Fibroblast of skin of right quadriceps (primary cell): ENCODE data around the gene GNA12.
A peak's percentile ranks its signal among the peaks of the same experiment; 100 is the strongest.
"Not testable (repeated sequence)": the region's sequence is repeated elsewhere in the genome, so short reads cannot be mapped to it uniquely, and the experiment has no call there.

Experiments used
- DNase-seq: peaks from one replicate; pipeline ENCODE4 v3.0.0-alpha.2; 2013

GNA12 gene

DNA sequence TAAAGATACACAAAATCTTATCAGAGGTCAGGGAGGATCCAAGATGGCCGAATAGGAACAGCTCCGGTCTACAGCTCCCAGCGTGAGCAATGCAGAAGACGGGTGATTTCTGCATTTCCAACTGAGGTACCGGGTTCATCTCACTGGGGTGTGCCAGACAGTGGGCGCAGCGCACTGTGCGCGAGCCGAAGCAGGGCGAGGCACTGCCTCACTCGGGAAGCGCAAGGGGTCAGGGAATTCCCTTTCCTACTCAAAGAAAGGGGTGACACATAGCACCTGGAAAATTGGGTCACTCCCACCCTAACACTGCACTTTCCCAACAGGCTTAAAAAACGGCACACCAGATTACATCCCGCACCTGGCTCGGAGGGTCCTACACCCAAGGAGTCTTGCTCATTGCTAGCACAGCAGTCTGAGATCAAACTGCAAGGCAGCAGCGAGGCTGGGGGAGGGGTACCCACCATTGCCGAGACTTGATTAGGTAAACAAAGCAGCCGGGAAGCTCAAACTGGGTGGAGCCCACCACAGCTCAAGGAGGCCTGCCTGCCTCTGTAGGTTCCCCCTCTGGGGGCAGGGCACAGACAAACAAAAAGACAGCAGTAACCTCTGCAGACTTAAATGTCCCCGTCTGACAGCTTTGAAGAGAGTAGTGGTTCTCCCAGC is 100.5 kb downstream of the GNA12 start:
- not testable (repeated sequence) for DNase-seq

DNA sequence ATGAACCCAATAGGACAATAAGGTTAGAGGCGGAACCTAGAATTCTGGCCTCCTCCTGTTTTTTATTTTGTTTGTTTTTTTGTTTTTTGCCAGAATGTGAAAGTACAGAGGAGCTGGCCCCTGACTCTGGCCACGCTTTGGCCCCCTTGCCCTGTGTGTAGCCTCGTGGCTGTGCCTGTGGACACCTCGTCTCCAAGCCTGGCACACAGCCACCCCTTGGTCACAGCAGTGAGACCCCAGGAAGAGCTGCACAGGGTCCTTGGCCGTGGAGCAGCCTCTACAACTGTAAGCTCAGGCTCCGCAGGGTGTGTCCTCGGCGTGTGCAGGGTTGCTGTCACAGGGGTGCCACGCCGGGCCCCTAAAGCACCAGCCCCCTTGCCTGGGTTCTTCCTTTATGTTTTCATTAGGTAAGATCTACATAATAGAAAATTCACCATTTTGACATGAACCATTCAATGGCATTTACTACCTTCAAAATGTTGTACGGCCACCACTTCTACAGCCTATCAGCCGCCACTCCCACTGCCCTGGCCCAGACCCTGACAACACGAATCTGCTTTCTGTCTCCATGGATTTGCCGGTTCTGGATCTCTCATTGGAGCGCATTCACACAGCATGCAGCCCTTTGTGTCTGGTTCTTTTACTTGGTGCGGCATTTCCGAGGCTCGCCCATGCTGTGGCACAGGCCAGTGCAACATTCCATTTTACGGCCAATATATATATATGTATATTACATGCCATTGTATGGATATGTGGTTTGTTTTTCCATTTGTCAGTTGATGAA is 105.2 kb downstream of the GNA12 start:
- no peak for DNase-seq

- DNase-seq: no peak
Observed at GRCh38 chr7:2737771-2738540, 106.2 kb downstream of the GNA12 start.

GRCh38 chr7:2737005-2737743 is 106.9 kb downstream of the GNA12 start:
- DNase-seq: not testable (repeated sequence)

DNA sequence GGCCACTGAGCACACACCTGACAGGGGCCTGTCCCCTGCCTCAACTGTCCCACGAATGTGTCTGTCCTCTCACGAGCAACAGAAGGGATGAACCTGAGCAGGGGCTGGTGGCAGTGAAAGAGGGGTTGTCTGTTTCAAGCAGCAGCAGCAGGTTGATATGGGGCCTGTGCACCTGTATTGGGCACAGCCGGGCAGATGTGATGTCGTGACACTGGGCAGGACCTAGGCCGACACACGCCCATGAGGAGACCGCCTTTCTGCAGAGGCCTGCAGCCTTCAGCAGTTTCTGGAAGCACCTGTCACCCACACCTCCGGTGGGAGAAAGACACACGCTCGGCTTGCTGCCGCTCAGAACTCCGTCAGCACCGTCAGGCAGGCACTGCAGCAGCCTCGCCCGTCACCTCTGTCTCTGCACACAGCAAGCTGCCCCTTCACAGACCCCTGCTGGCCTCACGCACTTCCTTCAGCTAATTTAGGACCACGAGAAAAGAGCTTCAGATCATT is 107.6 kb downstream of the GNA12 start:
- DNase-seq: no peak

GRCh38 chr7:2735744-2736143 is 108.4 kb downstream of the GNA12 start:
- no peak for DNase-seq

- peak; percentile 31 for DNase-seq
Observed at GRCh38 chr7:2734751-2735571, 109.1 kb downstream of the GNA12 start.

DNA sequence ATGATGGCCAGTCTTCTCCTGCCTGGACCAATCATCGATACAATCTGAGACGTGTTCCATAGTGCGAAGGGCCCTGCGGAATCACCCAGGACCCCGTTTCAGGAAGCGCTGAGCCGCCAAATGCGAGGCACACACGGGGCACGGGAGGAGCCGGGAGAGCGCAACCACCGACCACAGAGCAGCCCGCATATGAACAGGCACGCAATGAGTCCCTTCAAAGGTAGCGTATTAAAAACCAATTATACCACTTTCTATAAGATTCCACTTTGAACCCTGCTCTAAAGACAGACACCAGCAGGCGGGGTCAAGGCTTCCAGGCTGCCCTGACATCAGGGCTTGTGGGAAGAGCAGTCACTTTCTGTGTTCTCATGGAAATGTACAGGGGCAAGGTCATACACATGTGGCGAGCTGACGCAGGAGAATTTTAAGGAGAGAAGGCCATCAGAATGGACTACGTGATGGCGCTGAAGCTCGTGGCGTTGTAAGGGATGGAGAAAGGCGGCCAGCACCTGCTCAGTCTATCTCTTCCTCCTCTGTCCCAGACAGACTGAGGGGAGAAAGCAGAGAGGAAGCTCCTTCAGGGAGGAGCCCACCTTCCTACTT is 109.9 kb downstream of the GNA12 start:
- no peak for DNase-seq

GRCh38 chr7:2732959-2733584 is 111.0 kb downstream of the GNA12 start:
- no peak for DNase-seq

DNA sequence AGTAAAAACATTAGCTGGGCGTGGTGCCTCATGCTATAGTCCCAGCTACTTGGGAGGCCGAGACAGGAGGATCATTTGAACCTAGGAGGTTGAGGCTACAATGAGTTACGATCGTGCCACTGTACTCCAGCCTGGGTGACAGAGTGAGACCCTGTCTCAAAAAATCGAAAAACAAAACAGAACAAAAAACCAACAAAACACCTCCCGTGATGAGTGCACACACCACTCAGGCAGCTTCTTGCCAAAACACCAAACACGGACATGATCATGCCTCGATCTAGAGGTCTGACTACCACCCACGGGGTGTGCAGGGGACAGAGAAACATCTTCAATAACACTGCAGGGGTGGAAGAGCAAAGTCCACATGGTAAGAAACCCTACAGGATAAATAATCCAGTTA is 111.7 kb downstream of the GNA12 start:
- no peak for DNase-seq

GRCh38 chr7:2730846-2731770 is 113.0 kb downstream of the GNA12 start:
- DNase-seq: no peak

DNA sequence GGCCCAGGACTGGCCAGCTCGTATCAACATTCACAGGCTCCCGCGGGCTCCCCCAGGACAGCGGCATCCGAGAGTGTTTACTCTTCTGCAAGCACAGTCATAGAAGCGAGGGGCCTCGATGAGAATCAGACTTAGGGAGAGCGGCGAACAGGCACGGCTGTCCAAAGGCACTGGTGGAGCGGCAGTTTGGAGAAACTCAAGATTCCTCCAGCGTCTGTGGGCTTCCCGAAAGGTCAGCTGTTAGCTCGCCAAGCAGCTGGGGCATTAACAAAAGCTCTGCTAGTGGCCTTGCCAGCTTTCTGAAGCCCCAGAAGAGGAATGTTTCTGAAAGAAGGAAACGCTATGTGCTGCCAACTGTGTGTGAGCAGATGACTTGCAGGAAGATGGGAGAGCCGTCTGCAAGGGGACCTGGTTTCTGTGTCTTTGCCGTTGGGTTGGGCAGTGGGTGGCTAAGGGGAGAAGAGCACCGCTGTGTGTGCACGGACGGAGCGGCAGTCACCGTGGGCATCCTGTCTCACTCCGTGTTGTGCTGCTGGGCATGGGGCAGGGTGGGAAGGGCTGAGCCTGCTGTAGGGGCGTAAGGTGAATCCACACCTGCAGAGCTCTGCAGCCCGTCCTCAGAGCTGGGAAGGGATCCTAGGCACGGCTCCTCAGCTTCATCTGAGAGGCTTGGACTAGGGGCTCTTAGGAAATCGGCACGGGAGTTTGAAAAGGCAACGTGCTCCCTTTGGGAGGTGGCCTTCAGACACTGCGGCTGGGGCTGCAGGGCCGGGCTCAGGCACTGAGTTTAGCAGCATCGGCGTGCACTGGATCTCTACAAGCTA is 114.0 kb downstream of the GNA12 start:
- no peak for DNase-seq

GRCh38 chr7:2729031-2729892 is 114.8 kb downstream of the GNA12 start:
- DNase-seq: no peak

DNA sequence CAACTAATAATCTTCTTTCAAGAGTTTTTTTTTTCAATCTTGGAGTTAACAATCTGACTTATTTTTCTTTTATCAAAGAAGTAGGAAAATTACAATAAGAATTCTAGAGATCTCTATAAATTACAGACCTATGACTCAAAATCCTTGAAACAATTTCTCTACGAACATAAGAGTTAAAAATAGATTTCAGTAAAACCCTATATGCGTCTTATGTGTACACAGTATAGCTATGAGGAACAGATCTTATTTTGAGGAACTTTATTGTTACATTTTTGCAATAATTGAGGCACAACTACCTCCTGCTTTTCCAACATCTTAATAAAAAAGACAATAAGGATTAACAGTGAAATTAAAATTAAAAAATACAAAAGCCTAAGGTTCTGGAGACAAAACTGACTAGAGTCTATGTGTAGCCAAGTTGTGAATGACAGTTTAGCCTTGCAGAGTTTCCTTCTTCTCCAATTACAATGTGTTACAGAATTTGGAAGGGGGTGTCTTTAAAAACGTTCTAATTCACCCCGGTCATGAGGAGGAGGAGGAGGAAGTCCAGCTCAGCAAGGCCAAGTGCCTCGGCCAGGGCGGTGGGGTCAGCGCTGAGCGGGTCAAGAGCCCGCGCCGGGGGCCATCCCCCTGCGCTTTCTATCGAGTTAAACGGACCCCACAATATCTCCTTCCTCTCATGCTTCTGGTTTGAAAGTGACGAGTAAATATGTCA is 115.6 kb downstream of the GNA12 start:
- peak; percentile 31 for DNase-seq

DNA sequence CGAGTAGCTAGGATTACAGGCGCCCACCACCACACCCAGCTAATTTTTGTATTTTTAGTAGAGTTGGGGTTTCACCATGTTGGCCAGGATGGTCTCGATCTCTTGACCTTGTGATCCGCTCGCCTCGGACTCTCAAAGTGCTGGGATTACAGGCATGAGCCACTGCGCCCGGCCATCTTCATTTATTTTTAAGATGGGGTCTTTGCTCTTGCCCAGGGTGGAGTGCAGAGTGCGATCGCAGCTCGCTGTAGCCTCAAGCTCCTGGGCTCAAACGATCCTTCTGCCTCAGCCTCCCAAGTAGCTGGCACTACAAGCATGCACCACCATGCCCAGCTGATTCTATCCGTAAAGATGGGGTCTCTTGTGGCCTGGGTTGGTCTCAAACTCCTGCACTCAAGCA is 116.9 kb downstream of the GNA12 start:
- DNase-seq: not testable (repeated sequence)

DNA sequence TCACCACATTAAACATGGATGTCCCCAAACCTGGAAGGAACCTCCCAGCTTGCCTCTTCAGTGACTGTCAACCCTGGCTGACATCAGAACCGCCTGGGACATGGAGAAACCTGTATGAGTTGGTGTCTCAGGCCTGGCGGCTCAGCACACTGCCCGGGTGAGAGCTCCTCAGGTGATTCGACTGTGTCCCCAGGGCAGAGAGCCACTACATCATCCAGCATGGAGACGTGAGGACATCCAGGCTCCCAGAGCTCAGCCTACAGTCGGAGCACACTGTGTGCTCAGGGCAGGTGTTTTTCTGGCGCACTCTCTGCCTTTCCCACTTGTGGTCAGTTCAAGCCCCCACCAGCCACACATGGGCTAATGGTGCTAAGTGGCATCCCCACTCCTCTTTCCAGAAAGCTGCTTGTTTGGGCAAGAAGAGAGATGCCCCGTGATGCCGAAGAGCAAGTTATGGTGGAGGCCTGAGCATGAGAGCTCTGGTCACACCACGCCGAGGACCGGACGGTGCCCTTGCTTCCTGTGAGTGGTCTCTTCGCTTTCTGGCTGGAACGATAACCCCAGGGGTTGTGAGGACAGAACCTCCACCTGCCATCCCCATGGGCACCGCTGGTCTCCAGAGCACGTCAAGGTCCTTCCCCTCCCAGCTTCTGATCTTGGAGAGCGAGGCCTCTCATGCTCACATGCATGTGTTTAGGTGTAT is 117.6 kb downstream of the GNA12 start:
- DNase-seq: no peak
